WTC11 (cell line): ENCODE data around the gene MYL7. TPM values are rescaled to one million over a fixed set of nuclear protein-coding genes. Genes with fewer than 3 reads are reported as not detected.

Source experiments
- ATAC-seq: fragments of 200-7000 bp; cut with Tn5 transposase; 2 replicates; pipeline ENCODE4 v1.10.0; 2021; ENCODE audit warnings: mild to moderate bottlenecking, moderate library complexity
- CTCF ChIA-PET: fragments of 300-600 bp; sonication (Branson Sonifier 250); formaldehyde crosslinking; loops from one replicate; lab custom pipeline; 2021; ENCODE audit warnings: antibody characterized with exemption; lab: Charles Lee
- POLR2A ChIA-PET: fragments of 350-600 bp; sonication (Branson Sonifier 250); formaldehyde crosslinking; loops from one replicate; lab custom pipeline; 2021; ENCODE audit warnings: antibody characterized with exemption; lab: Charles Lee
- DNase-seq: peaks from one replicate; pipeline ENCODE4 v3.0.0; 2021; ENCODE audit warnings: low spot score
- H3K27ac Mint-ChIP-seq: 2 replicates; pipeline ENCODE4 v1.8.0; 2021; ENCODE audit warnings: mixed read lengths
- H3K27me3 Mint-ChIP-seq: 2 replicates; pipeline ENCODE4 v1.8.0; 2021; ENCODE audit warnings: low read depth, mild to moderate bottlenecking, moderate library complexity, mixed read lengths
- H3K36me3 Mint-ChIP-seq: 2 replicates; pipeline ENCODE4 v1.8.0; 2021; ENCODE audit warnings: mixed read lengths
- H3K4me1 Mint-ChIP-seq: 2 replicates; pipeline ENCODE4 v1.8.0; 2022; ENCODE audit warnings: mixed read lengths
- H3K4me3 Mint-ChIP-seq: 2 replicates; pipeline ENCODE4 v1.8.0; 2021; ENCODE audit warnings: mild to moderate bottlenecking, moderate library complexity, mixed read lengths
- H3K9me3 Mint-ChIP-seq: 2 replicates; pipeline ENCODE4 v1.8.0; 2021; ENCODE audit warnings: mixed read lengths
- ARID4B ChIP-seq: sonication (generic); formaldehyde crosslinking; IDR thresholded peaks from 2 replicates; pipeline ENCODE4 v1.8.0; 2023; ENCODE audit warnings: missing genetic modification reagents, mild to moderate bottlenecking, borderline replicate concordance
- CREB1 ChIP-seq: sonication (generic); formaldehyde crosslinking; IDR thresholded peaks from 2 replicates; pipeline ENCODE4 v1.8.0; 2023; ENCODE audit warnings: mild to moderate bottlenecking, missing genetic modification reagents
- EMX1 ChIP-seq: fragments of 250-450 bp; sonication (Bioruptor Pico); IDR thresholded peaks from 2 replicates; pipeline ENCODE4 v1.8.0; 2021; ENCODE audit warnings: mild to moderate bottlenecking
- FOXJ3 ChIP-seq: sonication (generic); formaldehyde crosslinking; IDR thresholded peaks from 2 replicates; pipeline ENCODE4 v1.9.0; 2021; ENCODE audit warnings: missing genetic modification reagents, mild to moderate bottlenecking, borderline replicate concordance
- HMGXB4 ChIP-seq: sonication (generic); formaldehyde crosslinking; IDR thresholded peaks from 2 replicates; pipeline ENCODE4 v1.8.1; 2023; ENCODE audit warnings: mild to moderate bottlenecking, moderate library complexity, missing genetic modification reagents
- KAT7 ChIP-seq: sonication (generic); formaldehyde crosslinking; IDR thresholded peaks from 2 replicates; pipeline ENCODE4 v1.8.1; 2023; ENCODE audit warnings: missing genetic modification reagents, mild to moderate bottlenecking, borderline replicate concordance
- NFATC4 ChIP-seq: fragments of 250-450 bp; sonication (Bioruptor Pico); IDR thresholded peaks from 2 replicates; pipeline ENCODE4 v1.9.0; 2021; ENCODE audit warnings: mild to moderate bottlenecking
- OVOL2 ChIP-seq: fragments of 250-450 bp; sonication (Bioruptor Pico); IDR thresholded peaks from 2 replicates; pipeline ENCODE4 v1.9.0; 2021; ENCODE audit warnings: mild to moderate bottlenecking, borderline replicate concordance
- SMAD4 ChIP-seq: sonication (generic); formaldehyde crosslinking; IDR thresholded peaks from 2 replicates; pipeline ENCODE4 v1.8.0; 2022; ENCODE audit warnings: mild to moderate bottlenecking, missing genetic modification reagents
- TP53 ChIP-seq: sonication (generic); formaldehyde crosslinking; IDR thresholded peaks from 2 replicates; pipeline ENCODE4 v1.8.1; 2023; ENCODE audit warnings: mild to moderate bottlenecking, missing genetic modification reagents
- ZMAT4 ChIP-seq: fragments of 250-450 bp; sonication (Bioruptor Pico); IDR thresholded peaks from 2 replicates; pipeline ENCODE4 v1.9.0; 2021; ENCODE audit warnings: mild to moderate bottlenecking
- ZNF263 ChIP-seq: sonication (generic); formaldehyde crosslinking; IDR thresholded peaks from 2 replicates; pipeline ENCODE4 v1.8.1; 2022; ENCODE audit warnings: low read depth, mild to moderate bottlenecking, moderate library complexity, missing genetic modification reagents
- ZNF416 ChIP-seq: fragments of 250-450 bp; sonication (Bioruptor Pico); IDR thresholded peaks from 2 replicates; pipeline ENCODE4 v1.9.0; 2021; ENCODE audit warnings: mild to moderate bottlenecking, inconsistent platforms
- ZNF423 ChIP-seq: fragments of 250-450 bp; sonication (Bioruptor Pico); IDR thresholded peaks from 2 replicates; pipeline ENCODE4 v2.1.2; 2022; ENCODE audit warnings: mild to moderate bottlenecking, moderate library complexity
- total RNA-seq: library from RNA; stranded (reverse); gene quantifications from 3 replicates; pipeline ENCODE4 v1.2.3, GENCODE V29; 2021
- TF ChIP-seq, protein P1 (sequence below): sonication (generic); formaldehyde crosslinking; IDR thresholded peaks from 2 replicates; pipeline ENCODE4 v1.8.0; 2022; ENCODE audit warnings: mild to moderate bottlenecking, missing genetic modification reagents

Gene MYL7
- total RNA-seq, 1 experiment from 2014 or later: 0.90 TPM

DNA sequence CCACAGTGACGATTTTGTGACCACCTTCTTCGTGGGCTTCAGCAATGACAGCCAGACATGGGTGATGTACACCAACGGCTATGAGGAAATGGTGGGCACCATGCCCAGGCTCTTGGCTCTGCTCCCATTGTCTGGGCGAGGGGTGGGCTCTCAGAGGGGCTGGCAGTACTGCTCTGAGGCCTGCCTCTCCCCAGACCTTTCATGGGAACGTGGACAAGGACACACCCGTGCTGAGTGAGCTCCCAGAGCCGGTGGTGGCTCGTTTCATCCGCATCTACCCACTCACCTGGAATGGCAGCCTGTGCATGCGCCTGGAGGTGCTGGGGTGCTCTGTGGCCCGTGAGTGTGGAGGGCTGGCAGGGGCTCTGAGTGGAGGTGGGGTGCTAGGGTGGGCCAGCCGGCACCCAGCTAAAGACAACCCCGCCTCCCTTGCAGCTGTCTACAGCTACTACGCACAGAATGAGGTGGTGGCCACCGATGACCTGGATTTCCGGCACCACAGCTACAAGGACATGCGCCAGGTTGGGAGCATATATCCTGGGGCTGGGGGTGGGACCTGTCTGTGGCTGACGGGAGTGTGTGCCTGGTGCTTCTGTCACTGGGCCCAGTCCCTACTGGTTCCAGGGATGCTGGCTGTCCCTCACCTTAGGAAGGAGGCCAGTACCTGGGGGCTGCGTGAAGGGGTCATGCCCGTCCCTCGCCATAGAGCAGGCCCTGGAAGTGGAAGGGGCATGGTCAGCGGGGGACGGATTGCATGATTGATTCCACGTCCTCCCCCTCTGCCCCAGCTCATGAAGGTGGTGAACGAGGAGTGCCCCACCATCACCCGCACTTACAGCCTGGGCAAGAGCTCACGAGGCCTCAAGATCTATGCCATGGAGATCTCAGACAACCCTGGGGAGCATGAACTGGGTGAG lies 30.2 kb downstream of the MYL7 start:
- Mint-ChIP-seq H3K4me3 (no peak overlapping the region), H3K27ac (no peak overlapping the region), H3K4me1 (peaks cover 2% of the 10 kb centered on the region; the same call in 1 of the 2 replicates), H3K27me3 (no peaks in the 10 kb centered on the region), H3K9me3 (no peaks in the 10 kb centered on the region), H3K36me3 (peaks cover 19% of the 10 kb centered on the region)
- POLR2A ChIA-PET: interaction anchor here (1.5 kb wide), 1 partner anchor 45 kb away, joined by 3 read pairs; no protein-coding TSS in a partner anchor
- TF ChIP-seq ZNF416 (CRISPR knock-in tag) (no peak), CREB1 (no peak), FOXJ3 (CRISPR knock-in tag) (no peak)
- DNase-seq (no peak), ATAC-seq (no peak)
- CTCF ChIA-PET: interaction anchor here (0.6 to 2.0 kb wide), 3 partner anchors 12 to 232 kb away, joined by 3 to 13 read pairs (median 3); partner anchors contain the start of gene POLD2

- ChIA-PET CTCF (interaction anchor here (0.6 to 1.3 kb wide), 2 partner anchors 13 to 233 kb away, joined by 3 read pairs; no protein-coding TSS in a partner anchor), POLR2A (no interaction called here)
- Mint-ChIP-seq H3K9me3 (no peaks in the 10 kb centered on the region), H3K27me3 (peaks cover 7% of the 10 kb centered on the region; the same call in 1 of the 2 replicates), H3K4me1 (peaks cover 10% of the 10 kb centered on the region), H3K36me3 (peaks cover 13% of the 10 kb centered on the region), H3K4me3 (no peak overlapping the region), H3K27ac (no peak overlapping the region)
- ATAC-seq (no peak), DNase-seq (no peak)
- TF ChIP-seq EMX1 (CRISPR knock-in tag): no peak
- no peak for TF ChIP-seq ZNF263 (CRISPR knock-in tag)
- no peak for TF ChIP-seq ZNF423 (CRISPR knock-in tag)
- no peak for TF ChIP-seq NFATC4 (CRISPR knock-in tag)
- TF ChIP-seq TP53 (CRISPR knock-in tag): no peak
- TF ChIP-seq, protein P1, sequence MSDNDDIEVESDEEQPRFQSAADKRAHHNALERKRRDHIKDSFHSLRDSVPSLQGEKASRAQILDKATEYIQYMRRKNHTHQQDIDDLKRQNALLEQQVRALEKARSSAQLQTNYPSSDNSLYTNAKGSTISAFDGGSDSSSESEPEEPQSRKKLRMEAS: no peak
- TF ChIP-seq ARID4B (CRISPR knock-in tag): no peak
Observed at GRCh38 chr7:44109991-44110390, 31.1 kb downstream of the MYL7 start.

DNA sequence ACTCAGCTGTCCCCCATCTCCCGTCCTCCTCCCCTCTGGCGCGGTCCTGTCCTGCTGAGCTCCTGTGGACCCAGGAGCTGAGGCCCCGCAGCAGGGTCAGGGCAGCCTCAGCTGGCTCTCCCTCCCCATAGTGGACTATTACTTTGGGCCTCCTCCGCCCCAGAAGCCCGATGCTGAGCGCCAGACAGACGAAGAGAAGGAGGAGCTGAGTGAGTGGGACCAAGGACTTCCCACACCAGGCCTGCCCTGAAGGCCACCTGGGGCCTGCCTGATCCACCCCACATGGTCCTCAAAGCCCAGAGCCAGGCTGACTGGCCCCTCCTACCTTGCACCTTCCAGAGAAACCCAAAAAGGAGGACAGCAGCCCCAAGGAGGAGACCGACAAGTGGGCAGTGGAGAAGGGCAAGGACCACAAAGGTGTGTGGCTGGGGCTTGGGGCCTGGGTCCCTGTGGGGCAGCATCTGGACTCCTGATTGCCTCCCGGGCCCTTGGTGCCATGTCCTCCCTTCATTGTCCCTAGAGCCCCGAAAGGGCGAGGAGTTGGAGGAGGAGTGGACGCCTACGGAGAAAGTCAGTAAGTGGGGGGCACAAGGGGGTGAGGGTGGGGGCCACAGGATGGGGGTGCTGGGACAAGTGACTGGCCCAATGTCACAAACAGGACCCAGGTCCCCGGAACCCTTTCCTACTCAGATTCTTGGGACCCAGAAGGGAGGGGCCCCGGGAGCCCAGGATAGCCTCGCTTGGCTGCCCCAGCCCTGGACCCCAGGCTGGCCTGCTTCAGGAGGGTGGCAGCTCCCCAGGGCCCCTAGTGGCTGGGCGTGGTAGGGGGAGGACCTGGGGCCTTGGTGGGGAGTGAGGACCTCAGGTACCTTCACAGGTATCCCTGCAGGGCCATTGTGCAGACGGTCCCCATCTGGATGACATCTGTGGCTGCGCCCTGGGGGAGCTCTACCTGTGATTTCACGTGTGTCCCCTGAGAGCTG lies 32.1 kb downstream of the MYL7 start:
- ATAC-seq (no peak), DNase-seq (no peak)
- CTCF ChIA-PET: interaction anchor here (1.3 kb wide), 1 partner anchor 13 kb away, joined by 3 read pairs; no protein-coding TSS in a partner anchor
- TF ChIP-seq CREB1: no peak
- no peak for TF ChIP-seq SMAD4 (CRISPR knock-in tag)
- no peak for TF ChIP-seq OVOL2
- TF ChIP-seq HMGXB4 (CRISPR knock-in tag): no peak
- TF ChIP-seq KAT7 (CRISPR knock-in tag): no peak
- no peak for TF ChIP-seq ZMAT4 (CRISPR knock-in tag)
- Mint-ChIP-seq H3K27me3 (peaks cover 9% of the 10 kb centered on the region; the same call in 1 of the 2 replicates), H3K36me3 (peaks cover 4% of the 10 kb centered on the region), H3K27ac (no peak overlapping the region), H3K4me1 (peaks cover 10% of the 10 kb centered on the region), H3K9me3 (no peaks in the 10 kb centered on the region), H3K4me3 (no peak overlapping the region)
- POLR2A ChIA-PET: no interaction called here
